ENCODE results near the gene SEMA3D.
"Not testable (repeated sequence)": the region's sequence is repeated elsewhere in the genome, so short reads cannot be mapped to it uniquely, and the experiment has no call there.

SEMA3D gene

DNA sequence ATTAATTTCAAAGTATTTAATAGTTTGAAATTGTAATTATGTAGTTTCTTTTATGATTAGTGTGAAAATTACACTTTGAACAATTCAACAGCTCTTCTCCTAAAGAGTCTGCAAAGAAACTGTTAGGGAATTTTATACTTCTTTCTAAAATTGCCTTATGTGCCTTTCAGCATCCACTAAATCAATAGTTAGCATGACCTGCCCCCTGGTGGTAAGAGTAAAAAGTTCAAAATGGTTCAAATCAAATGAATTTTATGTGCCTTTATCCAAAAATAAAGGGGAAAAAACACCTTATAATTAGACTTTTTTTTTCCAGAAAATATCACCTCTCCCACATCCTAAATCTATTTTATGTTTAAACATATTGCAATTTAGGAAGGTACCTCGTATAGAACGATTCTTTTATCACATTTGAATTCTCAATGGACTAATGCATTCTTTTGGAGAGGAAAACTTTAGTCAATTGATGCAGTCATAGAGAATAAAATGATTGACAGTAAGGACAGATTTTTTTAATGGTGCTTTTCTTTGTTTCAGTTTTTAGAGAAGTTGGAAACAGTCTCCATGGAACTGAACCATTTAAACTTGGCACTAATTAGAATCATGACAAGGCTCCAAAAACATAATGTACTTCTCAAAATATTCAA lies 163.7 kb downstream of the SEMA3D start:
- DNase-seq: peak; percentile 24

GRCh38 chr7:85022064-85022697 lies 164.7 kb downstream of the SEMA3D start:
- no peak for DNase-seq

GRCh38 chr7:85021101-85021704 lies 165.7 kb downstream of the SEMA3D start:
- no peak for DNase-seq

GRCh38 chr7:85019778-85020177 lies 167.1 kb downstream of the SEMA3D start:
- no peak for DNase-seq

DNA sequence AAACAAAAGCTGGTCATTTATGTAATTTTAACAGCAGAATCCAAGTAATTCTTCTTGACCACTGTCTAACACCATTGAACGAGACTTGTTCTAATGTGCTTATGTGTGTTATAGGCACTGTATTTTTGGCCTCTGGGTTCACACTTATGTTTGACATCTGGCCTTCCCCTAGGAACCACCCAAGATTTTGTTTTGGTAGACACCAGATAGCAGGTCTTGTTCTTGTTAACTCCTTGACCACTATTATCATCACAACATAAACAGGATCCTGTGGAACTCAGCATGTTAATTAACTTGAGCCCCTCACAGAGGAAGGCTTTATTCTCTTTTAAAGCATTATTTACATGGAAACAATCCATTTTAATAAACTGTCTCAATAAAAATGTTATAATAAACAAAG lies 167.7 kb downstream of the SEMA3D start:
- DNase-seq: no peak

DNA sequence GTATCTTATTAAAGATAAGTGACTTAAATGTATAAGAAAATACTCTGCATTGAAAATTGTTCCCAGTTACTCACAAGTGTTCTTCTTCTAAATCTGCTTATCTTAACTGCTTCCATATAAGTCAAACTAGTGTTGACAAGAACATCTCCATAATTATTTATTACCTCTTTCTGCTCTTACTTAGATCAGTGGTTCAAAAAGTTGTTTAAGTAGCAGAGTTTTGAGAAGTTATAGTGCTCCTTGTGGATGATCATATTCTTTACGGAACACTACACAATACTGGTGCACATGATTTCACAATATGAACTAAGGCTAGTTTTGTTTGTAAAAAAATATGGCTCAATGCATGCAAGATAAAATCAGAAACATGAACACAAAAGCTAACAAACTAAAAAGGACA lies 168.4 kb downstream of the SEMA3D start:
- no peak for DNase-seq

DNA sequence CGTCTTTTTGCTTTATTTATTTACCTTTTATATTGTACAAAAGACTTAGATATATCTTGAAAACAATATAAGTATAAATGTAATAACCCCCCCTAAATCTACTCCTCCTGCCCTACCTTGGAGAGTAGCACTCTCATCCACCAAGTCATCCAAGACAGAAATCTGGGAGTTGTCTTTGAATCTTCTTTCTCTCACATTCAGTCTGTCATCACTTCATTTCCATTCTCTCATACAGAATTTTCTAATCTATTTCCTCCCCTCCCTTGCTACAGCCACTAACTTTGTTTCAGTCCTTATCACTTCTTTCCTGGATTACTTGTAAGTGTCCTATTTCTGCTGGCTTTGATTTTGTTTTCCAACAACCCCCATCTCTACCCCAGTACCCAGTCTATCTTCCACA lies 170.6 kb downstream of the SEMA3D start:
- no peak for DNase-seq

DNA sequence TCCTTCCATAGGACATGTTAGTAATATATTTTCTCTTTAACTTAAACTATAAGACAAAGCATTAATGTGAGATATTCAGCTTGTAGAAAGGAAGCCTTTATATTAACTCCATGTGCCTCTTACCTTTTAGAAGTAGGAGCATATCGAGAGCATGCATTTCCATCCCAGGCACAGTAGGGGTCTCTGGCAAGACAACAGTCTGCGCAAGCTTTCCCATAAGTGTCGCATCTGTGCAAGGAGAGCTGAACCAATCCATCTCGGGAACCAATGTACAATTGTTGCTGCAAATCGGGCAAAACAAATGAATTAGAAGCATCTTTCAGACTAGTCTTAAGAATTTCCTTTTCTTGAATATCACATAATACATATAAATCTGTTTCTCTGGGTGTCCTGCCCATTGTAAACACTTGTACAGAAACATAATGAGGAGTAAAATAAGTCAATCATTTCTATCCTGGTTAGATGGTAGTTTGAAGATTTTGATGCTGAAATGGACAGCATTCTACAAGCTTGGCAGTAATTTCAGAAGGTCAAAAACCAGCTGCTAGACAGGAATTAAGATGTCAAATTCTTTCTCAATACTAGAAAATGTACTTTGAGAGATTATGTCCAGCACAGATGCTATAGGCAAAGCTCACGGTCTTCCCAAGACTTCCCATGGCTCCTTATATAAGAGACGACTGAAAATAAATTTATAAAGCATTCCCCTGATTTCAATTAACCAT lies 171.8 kb downstream of the SEMA3D start:
- DNase-seq: no peak

- DNase-seq: no peak
Measured at GRCh38 chr7:85011127-85011526, 175.7 kb downstream of the SEMA3D start.

DNA sequence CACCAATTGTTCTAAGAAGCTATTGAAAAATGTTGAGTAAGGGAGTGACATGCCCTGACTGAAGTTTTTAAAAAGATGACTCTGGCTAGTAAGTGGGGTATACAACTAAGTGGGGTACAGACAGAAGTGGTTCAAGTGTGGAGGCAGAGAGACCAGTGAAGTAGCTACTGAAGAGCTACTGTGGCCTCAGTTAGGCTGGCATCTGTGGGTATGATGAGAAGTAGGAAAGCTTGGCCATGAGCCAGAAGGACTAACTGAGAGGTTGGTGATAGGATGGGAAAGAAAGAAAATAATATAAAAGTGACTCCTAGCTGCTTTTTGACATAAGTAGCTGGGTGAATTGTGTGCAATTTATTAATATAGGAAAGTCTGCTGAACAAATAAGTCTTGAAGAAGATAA lies 176.6 kb downstream of the SEMA3D start:
- no peak for DNase-seq

DNA sequence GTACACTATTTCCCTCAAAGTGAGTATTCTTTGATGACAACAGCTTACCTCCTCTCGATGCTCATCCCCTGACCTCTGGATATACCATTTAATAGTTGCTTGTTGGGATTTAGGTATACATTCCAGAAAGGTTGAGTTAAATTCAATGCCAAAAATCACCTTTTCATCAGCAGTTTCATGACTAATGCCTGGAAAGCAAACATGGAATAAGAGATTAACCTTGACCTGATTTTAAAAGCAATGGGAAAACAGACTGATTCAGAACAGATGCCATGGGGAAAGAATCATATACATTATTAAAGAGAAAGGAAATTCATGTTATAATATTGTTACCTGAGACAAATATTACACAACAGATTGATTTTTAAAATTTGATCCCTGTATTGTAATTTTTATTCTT lies 180.1 kb downstream of the SEMA3D start:
- no peak for DNase-seq

GRCh38 chr7:85004402-85004801 lies 182.5 kb downstream of the SEMA3D start:
- DNase-seq: no peak

- DNase-seq: peak; percentile 88
Measured at GRCh38 chr7:85001495-85002345, 185.1 kb downstream of the SEMA3D start.

GRCh38 chr7:85000735-85001350 lies 186.0 kb downstream of the SEMA3D start:
- peak; percentile 71 for DNase-seq

DNA sequence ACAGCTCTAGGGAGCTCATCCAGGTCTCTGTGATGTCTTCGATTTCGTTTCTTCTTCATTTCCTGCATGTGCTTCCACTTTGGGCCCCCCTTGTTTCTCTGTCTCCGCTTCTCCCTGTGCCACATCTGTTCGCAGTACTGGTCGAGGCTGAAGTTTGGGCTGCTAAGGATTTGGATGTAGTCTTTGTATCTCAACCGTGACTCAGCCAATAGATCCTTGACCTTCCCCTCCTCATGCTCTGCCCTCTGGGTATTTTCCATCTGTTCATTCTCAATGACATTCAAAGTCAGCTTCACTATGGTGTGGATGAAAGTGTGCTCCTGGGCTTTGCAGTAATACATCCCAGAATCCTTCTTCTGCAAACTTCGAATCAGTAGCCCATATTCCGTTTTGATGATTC lies 187.4 kb downstream of the SEMA3D start:
- DNase-seq: no peak

DNA sequence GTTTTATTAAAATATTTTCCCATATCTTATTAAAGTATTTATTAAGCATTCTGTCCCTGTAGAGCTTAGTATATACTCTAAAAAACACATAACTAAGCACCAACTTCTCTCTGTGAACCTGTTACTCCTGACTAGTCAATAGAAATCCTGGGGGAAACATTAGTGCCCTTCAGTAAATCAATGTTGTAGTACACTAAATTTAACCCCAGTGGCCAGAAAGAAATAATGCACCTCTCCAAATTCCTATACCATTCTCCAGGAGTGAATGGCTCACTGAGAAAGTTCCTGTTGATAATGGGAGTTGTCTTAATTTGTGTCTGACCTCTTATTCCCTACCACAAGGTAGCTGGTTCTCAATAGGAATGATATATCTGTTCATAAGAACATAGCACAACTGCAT lies 188.2 kb downstream of the SEMA3D start:
- DNase-seq: no peak

- DNase-seq: no peak
Measured at GRCh38 chr7:84997626-84998025, 189.2 kb downstream of the SEMA3D start.

DNA sequence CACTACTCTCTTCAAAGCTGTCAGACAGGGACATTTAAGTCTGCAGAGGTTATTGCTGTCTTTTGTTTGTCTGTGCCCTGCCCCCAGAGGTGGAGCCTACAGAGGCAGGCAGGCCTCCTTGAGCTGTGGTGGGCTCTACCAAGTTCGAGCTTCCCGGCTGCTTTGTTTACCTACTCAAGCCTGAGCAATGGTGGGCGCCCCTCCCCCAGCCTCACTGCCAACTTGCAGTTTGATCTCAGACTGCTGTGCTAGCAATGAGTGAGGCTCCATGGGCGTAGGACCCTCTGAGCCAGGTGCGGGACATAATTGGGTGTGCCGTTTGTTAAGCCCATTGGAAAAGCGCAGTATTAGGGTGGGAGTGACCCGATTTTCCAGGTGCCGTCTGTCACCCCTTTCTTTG lies 193.9 kb downstream of the SEMA3D start:
- not testable (repeated sequence) for DNase-seq

DNA sequence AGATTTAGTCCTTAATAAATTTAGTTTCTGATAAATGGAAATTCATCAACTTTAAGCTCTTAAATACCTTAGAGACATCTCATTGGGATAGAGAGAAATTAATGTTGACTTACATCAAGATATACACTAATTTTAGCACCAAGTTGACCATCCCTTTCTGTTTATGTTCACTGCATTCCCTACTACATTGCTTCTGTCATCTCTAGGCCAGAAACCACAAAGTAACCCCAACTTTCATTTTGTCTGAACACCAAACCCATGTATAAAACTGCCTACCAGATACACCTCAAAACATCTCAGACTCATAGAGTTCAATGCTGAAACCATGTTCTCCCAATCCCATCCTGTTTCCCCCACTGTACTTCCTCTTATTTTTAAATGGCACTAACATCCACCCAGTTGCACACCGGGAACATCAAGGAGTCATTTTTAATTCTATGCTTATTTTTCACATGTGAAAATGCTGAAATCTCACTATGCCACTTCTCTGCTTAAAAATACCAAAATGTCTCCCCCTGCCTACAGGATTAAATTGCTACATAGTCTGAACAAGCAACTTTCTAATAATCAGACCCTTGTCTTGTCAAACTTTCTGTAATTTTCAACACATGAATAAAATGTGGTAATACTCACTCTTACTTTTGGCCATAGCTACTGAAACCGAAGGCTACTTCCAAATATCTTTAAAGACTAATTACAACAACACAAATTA lies 201.6 kb downstream of the SEMA3D start:
- DNase-seq: no peak

GRCh38 chr7:84982199-84982598 lies 204.7 kb downstream of the SEMA3D start:
- DNase-seq: no peak

GRCh38 chr7:84981055-84981976 lies 205.5 kb downstream of the SEMA3D start:
- DNase-seq: no peak

Data from NCI-H1694 (cell line).